Measurements from ENCODE around the gene IGFALS.

- TF ChIP-seq CTCF (IDR thresholded peaks at IDR 0.05) (no peak), POLR2A (IDR thresholded peaks at IDR 0.05) (no peak), POLR2AphosphoS5 (IDR thresholded peaks at IDR 0.05) (no peak)
Measured at GRCh38 chr16:1820946-1821290, 27.4 kb upstream of the IGFALS start.

All from breast epithelium (tissue), 3 donors.